Activated CD4-positive, alpha-beta T cell treated with anti-CD3 and anti-CD28 coated beads, Interleukin-2, amount 50 U/mL, for 4 hours (primary cell): ENCODE results near the gene CREB3.
A peak's percentile ranks its signal among the peaks of the same experiment; 100 is the strongest.

ENCODE experiments used
- DNase-seq, 2 experiments: peaks; one replicate each; pipeline ENCODE4 v3.0.0-alpha.2; 2020

Gene CREB3

DNA sequence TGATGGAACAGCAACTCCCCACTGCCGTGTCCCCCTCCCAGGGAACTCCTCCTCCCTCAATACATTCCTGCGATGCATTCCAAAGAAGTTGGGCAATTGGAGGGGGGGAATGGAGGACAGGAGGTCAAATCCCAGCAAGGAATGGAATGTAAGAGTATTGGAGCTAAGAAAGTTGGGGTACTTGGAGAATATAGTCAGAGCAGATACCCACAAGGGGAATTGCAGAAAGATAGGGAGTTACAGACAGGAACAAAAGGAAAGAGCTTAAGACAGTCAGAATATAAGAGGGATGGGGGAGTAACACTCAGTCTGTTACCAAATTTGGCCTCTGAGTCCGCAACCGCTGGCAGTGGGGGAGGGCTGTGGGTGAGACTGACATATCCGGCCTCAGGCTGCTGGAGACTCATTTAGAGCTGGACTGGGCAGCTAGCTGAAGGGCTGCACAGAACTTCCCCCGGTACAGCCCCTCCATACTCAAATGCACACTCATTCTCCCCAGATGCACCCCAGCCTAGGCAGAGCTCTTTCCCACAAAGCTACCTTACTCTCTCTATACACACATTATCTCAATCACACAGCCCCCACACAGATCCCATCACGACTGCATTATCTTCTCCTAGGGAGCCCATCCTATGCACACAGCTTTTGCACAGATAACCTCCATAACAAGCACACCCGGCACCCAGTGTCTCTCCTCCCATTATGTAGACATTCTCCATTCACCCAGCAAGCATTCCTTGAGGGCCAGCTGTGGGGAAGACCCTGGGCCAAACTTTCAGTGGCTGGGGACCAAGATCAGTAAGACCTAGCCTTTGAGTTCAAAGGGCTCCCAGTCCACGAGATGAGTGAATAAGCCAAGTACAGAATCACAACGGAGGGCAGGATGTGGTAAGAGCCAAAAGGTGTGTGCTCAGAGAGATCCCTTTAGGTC lies 4.2 kb upstream of the CREB3 start:
- no peak for DNase-seq

GRCh38 chr9:35729101-35729500 lies 3.4 kb upstream of the CREB3 start:
- no peak for DNase-seq

GRCh38 chr9:35729700-35730485 lies 2.6 kb upstream of the CREB3 start:
- DNase-seq = no peak

- no peak for DNase-seq
Observed at GRCh38 chr9:35730486-35730854, 2.0 kb upstream of the CREB3 start.

- peak; percentile 9 to 28 for DNase-seq
Observed at GRCh38 chr9:35731415-35732184, 866 bp upstream of the CREB3 start.

DNA sequence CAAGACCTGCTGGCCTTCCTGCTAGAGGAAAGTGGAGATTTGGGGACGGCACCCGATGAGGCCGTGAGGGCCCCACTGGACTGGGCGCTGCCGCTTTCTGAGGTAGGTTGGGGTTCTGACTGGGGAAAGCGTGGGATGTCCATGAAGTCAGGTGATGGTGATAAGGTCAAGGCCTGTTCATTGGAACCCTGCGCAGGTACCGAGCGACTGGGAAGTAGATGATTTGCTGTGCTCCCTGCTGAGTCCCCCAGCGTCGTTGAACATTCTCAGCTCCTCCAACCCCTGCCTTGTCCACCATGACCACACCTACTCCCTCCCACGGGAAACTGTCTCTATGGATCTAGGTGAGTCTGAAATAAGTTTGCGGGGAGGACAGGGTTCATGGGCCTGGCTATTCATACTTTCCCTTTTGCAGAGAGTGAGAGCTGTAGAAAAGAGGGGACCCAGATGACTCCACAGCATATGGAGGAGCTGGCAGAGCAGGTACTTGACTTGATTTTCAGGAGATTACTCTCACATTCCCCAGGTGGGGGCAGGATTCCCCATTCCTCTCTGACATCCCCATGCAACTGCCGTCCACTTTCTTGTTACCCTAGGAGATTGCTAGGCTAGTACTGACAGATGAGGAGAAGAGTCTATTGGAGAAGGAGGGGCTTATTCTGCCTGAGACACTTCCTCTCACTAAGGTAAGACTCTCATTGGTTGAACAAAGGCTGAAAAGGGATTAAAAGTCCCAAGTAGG lies 505 bp downstream of the CREB3 start:
- no peak for DNase-seq

- no peak for DNase-seq
Observed at GRCh38 chr9:35734096-35734495, 1.6 kb downstream of the CREB3 start.

GRCh38 chr9:35736201-35736633 lies 3.8 kb downstream of the CREB3 start:
- peak; percentile 64 for DNase-seq

DNA sequence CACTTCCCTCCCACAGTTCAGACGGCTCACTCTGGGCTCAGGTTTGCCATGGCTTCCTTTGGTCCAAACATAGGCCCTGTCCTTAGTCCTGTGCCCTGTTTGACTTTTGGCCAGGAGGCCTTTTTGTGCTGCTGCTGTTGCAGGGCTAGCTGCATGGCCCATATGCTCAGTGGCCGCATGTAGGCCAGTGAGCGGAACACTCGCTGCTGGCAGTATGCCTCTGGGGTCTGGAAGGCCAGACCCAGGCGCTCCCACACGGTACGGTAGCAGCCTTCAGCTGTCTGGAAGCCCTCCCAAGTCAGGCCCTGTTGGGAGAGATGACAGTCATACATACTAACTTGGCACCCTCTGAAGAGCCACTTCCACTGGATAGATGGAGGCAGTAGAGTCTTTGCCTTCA lies 4.7 kb downstream of the CREB3 start:
- DNase-seq = no peak

DNA sequence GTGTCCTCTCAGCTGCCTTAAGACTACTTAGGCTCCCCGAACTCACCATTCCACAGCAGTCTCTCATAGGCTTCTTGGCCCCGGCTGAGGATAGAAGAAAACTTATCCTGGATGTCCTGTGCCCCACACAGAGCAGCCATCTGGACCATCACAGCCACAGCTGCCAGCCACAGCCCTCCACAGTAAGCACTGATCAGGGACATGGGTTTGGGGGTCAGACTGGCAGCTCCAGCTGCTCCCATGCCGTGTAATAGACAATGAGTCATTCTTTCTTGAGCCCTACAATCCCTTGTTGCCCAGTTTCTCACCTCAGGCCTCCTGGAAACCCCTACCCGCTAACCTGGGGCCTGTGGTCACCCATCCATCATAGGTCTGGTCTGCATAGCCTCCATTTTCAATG lies 5.7 kb downstream of the CREB3 start:
- no peak for DNase-seq

GRCh38 chr9:35738924-35739323 lies 6.5 kb downstream of the CREB3 start:
- DNase-seq = no peak

GRCh38 chr9:35740243-35740642 lies 7.8 kb downstream of the CREB3 start:
- no peak for DNase-seq

- DNase-seq = no peak
Observed at GRCh38 chr9:35741740-35742139, 9.3 kb downstream of the CREB3 start.

DNA sequence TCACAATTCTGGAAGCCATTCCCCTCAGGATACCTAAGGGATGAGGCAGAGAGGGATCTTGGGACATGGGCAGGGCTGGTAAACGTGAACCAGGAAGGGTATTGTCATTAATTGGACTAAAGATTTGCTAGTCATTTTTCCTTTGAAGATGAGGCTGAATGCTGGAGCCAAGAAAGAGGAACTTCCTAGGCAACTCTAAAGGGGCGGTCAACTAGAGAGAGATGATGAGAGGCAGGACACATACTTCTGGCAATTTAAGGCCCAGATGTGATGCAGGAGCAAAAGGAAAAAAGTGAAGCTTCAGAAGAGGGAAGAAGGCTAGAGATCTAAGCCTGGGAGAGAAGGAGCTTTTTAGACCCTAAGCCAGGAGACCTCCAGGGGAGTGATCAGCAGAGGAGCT lies 11.0 kb downstream of the CREB3 start:
- no peak for DNase-seq

- no peak for DNase-seq
Observed at GRCh38 chr9:35743880-35744518, 11.5 kb downstream of the CREB3 start.

- DNase-seq = no peak
Observed at GRCh38 chr9:35745569-35745968, 13.1 kb downstream of the CREB3 start.

DNA sequence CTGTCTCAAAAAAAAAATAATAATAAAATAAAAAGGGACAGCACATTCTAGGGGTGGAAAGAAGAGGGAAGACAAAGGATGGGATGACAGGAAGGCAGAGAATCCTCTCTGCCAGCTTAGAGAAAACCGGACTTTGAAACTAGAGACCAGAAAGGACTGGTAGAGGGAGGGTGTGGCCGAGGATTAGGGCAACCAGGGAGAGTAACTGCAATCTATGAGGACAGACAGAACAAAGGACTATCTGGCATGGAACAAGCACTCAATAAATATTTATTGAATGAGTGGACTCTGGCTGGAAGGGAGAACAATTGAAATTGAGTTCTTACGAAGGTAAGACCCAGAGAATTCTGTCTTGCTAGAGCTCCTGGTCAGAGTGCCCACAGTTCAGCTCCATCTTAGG lies 14.1 kb downstream of the CREB3 start:
- DNase-seq = no peak

DNA sequence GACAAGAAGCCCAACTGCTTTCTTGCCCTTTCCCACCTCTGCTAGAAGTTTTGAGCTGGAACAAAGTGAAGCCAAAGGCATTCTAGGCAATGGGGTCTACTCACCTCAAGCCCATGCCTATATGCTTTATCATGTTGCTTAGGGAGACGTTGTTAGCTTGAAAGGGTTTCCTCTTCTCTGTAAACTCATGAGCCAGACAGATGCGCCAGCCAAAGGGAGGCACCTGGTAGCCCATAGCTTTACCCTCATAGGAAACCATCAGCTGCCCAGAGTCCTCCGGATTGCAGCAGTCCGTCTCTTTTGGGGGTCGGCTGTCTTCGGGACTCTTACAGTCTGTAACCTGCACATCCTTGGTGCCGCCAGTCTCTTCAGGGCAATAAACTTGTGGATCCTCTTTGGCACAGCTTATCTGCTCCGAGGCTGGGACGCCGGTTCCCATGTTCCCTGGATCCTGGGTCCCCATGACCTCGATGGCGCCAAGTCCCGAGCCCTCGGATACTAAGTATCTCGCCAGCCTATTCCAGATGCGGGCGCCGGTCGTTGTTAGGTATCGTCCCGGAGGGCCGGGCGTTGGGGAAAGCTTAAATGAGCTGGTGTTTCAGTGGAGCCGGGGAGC lies 15.9 kb downstream of the CREB3 start:
- DNase-seq = no peak

DNA sequence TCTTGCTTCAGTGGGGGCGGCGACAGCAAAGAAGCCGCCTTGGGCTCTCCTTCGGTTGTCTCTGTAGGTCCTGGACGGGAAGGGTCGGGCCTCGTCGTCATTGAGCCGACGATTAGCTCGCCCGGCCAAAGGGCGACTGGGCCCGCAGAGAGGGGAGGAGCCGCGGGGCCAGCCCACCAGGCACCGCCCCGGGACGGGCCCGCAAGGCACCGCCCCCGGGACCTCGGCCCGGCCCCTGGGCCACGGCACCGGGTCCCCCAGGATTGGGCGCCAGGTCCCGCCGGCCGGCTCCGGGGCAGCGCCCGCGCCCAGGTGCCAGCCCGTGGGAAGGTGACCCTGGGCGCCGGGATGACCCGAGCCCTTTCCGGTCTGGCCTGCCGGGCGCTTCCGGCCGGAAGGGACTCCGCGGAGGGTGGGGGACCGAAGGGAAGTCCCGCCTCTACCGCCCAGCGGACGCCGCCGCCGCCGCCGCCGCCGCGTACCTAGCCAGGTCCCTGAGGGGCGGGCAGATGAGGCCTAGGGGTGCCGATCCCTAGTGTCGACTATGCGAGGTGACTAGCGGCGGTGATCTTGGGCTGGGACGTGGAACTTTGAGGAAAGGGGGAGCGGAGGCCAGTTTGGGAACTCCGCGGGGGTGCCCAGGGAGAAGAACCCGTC lies 16.5 kb downstream of the CREB3 start, which contains the start of the genes GBA2 and RGP1:
Gene GBA2 (minus strand): TSS at position 371 of the 657 bp plus-strand sequence. CDS start 524 bp downstream, outside the sequence.
Gene RGP1 (plus strand): TSS at position 430 of the 657 bp plus-strand sequence. CDS start 469 bp downstream, outside the sequence.
- DNase-seq = peak; percentile 39 to 48

GRCh38 chr9:35749515-35750255 lies 17.2 kb downstream of the CREB3 start:
- DNase-seq = peak; percentile 21 to 22
